Skin of body (tissue), 2 donors: Measurements from ENCODE around the gene TECPR1. TPM values are rescaled to one million over a fixed set of nuclear protein-coding genes. Genes with fewer than 3 reads are reported as not detected.

Experiments
- DNase-seq: peaks from one replicate; lab custom pipeline; 2025; lab: John Stamatoyannopoulos, UW
- total RNA-seq: library from RNA; depleted of rRNA; stranded (reverse); fragments of >200 nt; gene quantifications from one replicate; pipeline ENCODE4 v1.2.3, GENCODE V29; 2014

The TECPR1 gene, protein sequence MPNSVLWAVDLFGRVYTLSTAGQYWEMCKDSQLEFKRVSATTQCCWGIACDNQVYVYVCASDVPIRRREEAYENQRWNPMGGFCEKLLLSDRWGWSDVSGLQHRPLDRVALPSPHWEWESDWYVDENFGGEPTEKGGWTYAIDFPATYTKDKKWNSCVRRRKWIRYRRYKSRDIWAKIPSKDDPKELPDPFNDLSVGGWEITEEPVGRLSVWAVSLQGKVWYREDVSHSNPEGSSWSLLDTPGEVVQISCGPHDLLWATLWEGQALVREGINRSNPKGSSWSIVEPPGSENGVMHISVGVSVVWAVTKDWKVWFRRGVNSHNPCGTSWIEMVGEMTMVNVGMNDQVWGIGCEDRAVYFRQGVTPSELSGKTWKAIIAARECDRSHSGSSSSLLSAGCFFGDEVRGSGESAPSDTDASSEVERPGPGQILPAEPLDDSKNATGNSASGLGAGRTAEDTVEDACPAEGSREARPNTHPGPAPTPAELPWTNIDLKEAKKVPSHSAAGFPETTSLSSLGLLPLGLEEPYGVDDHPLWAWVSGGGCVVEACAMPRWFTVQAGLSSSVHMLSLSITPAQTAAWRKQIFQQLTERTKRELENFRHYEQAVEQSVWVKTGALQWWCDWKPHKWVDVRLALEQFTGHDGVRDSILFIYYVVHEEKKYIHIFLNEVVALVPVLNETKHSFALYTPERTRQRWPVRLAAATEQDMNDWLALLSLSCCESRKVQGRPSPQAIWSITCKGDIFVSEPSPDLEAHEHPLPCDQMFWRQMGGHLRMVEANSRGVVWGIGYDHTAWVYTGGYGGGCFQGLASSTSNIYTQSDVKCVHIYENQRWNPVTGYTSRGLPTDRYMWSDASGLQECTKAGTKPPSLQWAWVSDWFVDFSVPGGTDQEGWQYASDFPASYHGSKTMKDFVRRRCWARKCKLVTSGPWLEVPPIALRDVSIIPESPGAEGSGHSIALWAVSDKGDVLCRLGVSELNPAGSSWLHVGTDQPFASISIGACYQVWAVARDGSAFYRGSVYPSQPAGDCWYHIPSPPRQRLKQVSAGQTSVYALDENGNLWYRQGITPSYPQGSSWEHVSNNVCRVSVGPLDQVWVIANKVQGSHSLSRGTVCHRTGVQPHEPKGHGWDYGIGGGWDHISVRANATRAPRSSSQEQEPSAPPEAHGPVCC
- 8.3 TPM for total RNA-seq

GRCh38 chr7:98251601-98252424 lies at the start of gene TECPR1:
Gene TECPR1, minus strand, starts transcription at chr7:98252232. Its CDS starts 6,086 bp downstream, at chr7:98246146.
- peak; percentile 85 for DNase-seq

GRCh38 chr7:98300595-98301372 lies 48.8 kb upstream of the TECPR1 start:
- no peak for DNase-seq

DNA sequence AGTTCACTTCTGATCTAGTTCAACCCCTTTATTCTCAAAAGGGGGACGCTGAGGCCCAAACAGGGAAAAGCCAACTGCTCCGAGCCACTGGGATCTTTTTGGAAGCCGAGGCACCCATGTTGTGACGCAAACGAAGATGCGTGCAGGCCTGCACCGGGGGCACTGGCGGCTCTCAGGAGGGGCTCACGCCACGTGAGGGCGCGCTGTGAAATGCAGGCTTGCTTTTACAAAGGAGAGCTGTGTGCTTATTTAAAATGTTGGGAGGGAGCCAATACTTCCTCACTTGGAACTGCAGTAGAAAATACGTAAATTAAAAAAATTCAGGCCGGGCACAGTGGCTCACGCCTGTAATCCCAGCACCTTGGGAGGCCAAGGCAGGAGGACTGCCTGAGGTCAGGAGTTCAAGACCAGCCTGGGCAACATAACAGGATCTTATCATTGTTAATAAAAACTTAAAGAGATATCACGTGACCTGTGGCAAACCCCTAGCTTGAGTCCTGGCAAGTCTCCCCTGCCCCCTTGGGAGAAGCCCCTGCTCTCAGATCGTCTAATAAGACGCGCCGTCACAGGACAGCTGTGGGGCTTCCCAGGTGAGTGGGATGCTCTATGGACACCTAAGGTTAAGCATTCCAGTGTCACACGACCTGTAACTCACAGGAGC lies 45.7 kb upstream of the TECPR1 start:
- no peak for DNase-seq

- DNase-seq = no peak
These were observed 44.8 kb upstream of the TECPR1 start for GRCh38 chr7:98296833-98297232.

- DNase-seq = no peak
These were observed 43.6 kb upstream of the TECPR1 start for GRCh38 chr7:98295467-98296192.

DNA sequence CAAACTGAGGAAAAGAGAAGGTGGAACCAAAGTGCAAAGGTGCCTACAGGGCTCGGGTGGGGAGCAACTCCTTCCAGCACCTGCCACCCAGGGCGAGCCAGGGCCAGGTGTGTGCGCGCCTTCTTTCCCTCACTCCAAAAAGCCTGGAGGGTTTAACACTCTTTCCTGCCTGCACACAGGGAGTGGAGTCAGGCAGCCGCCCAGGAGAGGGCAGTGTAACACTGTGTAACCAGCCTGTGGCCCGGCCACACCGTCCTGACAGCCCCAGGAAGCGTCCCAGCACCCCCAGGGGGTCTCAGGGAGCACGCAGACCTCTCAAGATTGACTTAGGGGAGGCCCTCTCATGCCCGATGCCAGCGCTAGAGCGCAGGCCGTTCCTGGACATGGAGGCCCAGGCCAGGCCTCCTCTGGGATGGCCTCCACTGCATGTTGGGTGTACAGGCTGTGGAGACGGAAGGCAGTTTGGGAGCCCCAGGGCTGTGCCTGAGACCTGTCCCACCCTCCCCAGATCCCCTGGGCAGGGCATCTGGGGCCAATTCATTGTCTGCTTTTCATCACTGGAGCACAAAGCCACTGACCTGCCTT lies 42.9 kb upstream of the TECPR1 start:
- DNase-seq = no peak

DNA sequence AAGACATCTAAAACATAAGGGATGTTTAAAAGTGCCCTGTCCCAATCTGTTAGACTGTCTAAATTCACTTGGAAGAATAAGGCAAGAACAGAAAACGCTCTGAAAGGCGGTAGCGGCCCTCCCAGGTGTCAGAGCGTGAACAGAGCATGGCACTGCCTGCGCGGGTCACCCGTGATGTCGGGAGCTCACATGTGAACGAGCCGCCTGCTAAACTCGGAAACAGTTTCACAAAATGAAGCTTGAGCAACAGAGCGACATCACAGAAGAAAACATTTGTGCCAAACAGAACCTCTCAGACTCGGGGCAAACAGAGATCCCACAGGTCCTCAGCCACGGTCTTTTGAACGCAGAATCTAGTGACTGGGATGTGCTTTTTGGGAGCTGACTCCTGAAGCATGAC lies 42.3 kb upstream of the TECPR1 start:
- DNase-seq = no peak

DNA sequence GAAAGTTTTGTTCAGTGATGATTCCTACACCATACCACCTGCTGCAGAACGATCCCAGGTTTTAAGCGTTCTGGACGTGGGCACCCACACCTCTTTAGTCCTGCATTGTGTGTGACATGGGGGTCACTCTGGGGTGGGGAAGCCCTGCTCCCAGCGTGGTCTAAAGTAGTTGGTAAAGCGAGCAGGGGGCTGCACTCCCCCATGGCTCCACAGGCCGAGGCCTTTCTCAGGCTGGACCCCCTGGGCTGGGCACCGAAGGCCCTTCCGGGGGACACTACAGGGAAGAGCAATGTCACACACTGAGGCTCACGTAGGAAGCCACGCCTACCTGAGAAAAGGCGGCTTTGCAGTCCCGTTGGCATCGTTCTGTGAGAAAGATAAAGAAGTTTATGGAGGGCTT lies 41.7 kb upstream of the TECPR1 start:
- no peak for DNase-seq

DNA sequence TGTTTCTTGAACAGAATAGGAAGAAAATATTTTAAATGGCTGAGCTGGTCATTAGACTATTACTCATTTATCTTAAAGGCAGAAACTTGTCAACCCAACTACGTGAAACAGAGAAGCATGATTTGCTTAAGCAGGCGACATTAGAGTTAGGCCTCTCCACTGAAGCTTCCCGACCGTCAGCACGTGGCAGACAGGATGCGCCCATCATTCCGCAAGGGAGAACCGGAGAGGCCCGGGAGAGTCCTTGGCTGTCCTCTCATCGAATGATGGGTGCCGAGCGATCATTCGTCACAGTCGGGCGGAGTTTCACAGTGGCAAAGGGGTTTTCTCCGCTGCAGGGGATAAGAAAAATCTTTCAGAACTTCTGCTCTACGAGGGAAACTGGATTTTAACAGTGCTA lies 41.2 kb upstream of the TECPR1 start:
- DNase-seq = no peak

DNA sequence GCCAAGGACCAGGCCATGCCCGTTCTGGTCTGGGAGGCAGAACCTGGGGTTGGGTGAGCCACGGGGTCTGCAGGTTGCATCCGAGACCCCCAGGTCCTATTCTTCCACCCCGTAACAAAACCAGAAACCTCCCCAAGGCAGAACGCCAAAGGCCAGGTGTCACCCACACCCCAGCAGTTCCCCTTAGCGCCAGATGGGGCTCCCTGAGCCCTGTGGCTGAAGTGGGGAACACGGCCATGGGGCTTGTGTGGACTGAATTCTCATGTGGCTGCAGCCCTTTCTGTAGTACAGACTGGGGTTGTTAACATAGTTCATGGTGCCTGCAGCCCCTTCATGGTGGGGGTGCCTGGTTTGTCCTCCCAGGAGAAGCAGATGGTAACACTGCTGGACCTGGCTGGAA lies 39.7 kb upstream of the TECPR1 start:
- DNase-seq = no peak

DNA sequence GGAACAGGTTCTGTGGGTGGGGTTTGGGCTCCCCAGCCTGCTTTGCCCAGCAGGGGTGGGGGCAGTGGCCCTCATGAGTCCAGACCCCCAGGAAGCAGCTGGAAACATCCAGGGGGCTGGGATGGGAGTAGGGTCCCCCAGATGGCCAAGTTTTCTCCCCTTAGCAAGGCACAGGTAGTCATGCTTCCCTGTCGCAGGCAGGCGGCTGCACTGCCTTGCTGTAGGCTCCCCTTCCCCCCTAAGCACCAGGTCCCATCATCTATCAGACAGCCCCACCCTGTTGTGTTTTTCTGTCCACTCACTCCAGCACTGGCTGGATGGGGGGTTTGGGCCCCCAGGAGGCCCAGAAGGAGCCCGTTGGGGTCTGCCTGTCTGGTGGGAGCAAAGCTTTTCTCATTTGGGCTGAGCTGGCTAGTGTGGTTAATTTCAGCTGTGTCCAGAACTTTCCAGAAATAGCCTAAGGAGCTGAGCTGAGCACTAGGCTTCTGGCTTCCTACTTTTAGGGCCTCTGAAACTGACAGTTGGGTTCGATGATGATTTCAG lies 37.4 kb upstream of the TECPR1 start:
- DNase-seq = no peak

- DNase-seq = no peak
These were observed 36.2 kb upstream of the TECPR1 start for GRCh38 chr7:98288064-98288823.

GRCh38 chr7:98287486-98287959 lies 35.5 kb upstream of the TECPR1 start:
- no peak for DNase-seq

DNA sequence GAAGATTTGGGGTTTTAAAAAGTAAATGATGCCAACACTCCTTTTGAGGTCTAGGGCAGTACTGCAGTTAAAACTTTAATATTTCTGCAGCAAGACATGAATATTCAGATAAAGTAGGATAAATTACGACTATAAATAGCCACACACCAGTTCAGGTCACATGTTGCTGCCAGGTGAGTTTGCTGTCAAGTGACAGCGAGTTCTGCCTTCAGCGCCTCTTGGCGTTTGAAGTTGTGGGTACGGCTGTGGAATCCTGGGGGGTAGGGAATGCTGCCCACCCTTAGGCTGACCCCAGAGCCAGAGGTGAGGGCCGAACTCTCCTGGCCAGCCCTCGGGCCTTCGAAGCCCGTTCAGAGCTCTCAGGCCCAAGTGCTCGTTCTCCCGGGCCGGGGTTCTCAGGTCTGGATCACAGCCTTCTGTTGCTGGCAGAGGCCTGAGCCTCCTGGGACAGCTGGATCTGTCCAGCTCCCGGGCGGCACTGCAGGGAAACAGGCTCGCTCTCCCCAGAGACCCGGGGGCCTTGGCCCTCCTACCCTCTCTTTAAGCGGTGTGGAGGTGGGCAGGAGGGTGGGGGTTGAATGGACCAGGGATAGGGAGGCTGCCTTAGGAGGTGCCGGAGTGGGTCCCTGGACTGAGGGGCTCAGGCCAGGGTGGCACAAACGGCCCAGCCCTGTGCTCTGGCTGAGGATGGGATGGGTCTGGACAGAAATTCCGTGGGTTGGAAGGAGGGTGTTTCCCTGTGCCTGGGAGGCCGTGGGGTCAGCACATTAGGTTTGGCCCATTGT lies 34.9 kb upstream of the TECPR1 start:
- DNase-seq = no peak

DNA sequence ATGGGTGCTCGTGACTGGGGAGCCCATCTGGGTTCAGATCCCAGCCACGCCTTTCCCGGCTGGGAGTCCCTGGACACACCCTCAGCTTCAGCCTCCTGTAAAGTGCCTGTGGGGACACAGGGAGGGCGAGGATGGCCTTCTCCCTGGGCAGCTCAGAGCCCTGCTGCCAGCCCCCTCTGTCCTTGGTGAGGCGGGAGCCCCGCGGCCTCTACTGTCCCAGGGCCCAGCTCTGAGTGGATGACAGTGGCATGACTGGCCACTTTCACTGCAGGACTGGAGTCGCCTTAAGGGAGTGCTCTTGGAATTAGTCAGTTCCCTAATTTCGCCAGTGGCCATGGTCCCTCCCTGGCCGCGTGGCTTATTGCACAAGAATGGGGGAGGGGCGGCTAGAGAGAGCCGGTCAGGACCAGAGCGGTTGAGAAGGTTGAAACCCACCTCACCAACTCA lies 34.1 kb upstream of the TECPR1 start:
- no peak for DNase-seq
